B cell (primary cell): ENCODE results near the gene KCNS3.

Experiments used
- CTCF ChIP-seq: fragments of 200-600 bp; IDR thresholded peaks from one replicate; pipeline ENCODE4 v1.8.0; 2022; ENCODE audit warnings: antibody characterized with exemption, mild to moderate bottlenecking
- EZH2 ChIP-seq: IDR thresholded peaks from 2 replicates; pipeline ENCODE4 v1.6.1; 2012; ENCODE audit warnings: borderline replicate concordance, low read depth, mild to moderate bottlenecking, moderate library complexity, low read length; ENCODE audit not compliant: insufficient read depth, poor library complexity, severe bottlenecking

- TF ChIP-seq CTCF, result no peak
- no peak for TF ChIP-seq EZH2
Observed at GRCh38 chr2:17839959-17840358, 38.5 kb upstream of the KCNS3 start.
